Astrocyte (in vitro differentiated cells and primary cell): Measurements from ENCODE around the gene SLC39A1.

Experiments used
- EZH2 ChIP-seq: IDR thresholded peaks from 2 replicates; pipeline ENCODE4 v1.6.1; 2012; ENCODE audit warnings: mild to moderate bottlenecking, low read length, inconsistent platforms; ENCODE audit not compliant: insufficient read depth
- TF ChIP-seq, protein P1 (sequence below): IDR thresholded peaks from 2 replicates; pipeline ENCODE4 v1.5.1; 2011; ENCODE audit warnings: low read depth, mild to moderate bottlenecking, inconsistent platforms, low read length, moderate library complexity; ENCODE audit not compliant: insufficient read depth

DNA sequence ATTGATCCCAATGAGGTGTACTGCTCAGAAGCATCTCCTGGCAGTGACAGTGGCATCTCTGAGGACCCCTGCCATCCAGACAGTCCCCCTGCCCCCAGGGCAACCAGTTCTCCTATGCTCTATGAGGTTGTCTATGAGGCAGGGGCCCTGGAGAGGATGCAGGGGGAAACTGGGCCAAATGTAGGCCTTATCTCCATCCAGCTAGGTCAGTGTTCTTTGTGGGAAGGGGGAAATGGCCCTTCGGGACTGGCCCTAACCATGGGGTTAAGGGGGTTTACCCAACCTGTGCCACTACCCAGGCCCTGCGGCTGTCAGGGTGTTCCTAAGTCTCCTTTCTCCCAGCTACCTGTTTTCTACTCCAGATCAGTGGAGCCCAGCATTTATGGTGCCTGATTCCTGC, 5.6 kb upstream of the SLC39A1 start:
- no peak for TF ChIP-seq EZH2
- TF ChIP-seq, protein P1, sequence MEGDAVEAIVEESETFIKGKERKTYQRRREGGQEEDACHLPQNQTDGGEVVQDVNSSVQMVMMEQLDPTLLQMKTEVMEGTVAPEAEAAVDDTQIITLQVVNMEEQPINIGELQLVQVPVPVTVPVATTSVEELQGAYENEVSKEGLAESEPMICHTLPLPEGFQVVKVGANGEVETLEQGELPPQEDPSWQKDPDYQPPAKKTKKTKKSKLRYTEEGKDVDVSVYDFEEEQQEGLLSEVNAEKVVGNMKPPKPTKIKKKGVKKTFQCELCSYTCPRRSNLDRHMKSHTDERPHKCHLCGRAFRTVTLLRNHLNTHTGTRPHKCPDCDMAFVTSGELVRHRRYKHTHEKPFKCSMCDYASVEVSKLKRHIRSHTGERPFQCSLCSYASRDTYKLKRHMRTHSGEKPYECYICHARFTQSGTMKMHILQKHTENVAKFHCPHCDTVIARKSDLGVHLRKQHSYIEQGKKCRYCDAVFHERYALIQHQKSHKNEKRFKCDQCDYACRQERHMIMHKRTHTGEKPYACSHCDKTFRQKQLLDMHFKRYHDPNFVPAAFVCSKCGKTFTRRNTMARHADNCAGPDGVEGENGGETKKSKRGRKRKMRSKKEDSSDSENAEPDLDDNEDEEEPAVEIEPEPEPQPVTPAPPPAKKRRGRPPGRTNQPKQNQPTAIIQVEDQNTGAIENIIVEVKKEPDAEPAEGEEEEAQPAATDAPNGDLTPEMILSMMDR: no peak
